Ovary (tissue), 9 donors: Measurements from ENCODE around the gene TMED5. TPM values are rescaled to one million over a fixed set of nuclear protein-coding genes. Genes with fewer than 3 reads are reported as not detected.
"Not testable (repeated sequence)": the region's sequence is repeated elsewhere in the genome, so short reads cannot be mapped to it uniquely, and the experiment has no call there.

Source experiments
- DNase-seq, 5 donors: peaks; one replicate each; pipeline ENCODE4 v3.0.0-alpha.2; 2019 to 2020
- H3K27ac ChIP-seq, 2 donors: fragments of 200-600 bp; one replicate each; pipeline versions ENCODE4 v1.5.1 to v1.8.0; 2019 to 2022
- H3K27me3 ChIP-seq: fragments of 200-600 bp; one replicate; pipeline ENCODE4 v1.8.0; 2022
- H3K36me3 ChIP-seq: fragments of 200-600 bp; sonication (generic); one replicate; pipeline ENCODE4 v1.5.1; 2019
- H3K4me1 ChIP-seq: one replicate; pipeline ENCODE4 v1.8.1; 2013; ENCODE audit warnings: mild to moderate bottlenecking, moderate library complexity; ENCODE audit not compliant: insufficient read depth
- H3K4me3 ChIP-seq: fragments of 200-600 bp; sonication (generic); one replicate; pipeline ENCODE4 v1.5.1; 2017
- H3K9me3 ChIP-seq, 2 donors: fragments of 200-600 bp in 1 of 2; sonication (generic) in 1 of 2; one replicate each; pipeline versions ENCODE4 v1.5.1 to v1.8.1; 2013 to 2019; ENCODE audit warnings: mild to moderate bottlenecking in 1 of 2, moderate library complexity in 1 of 2
- CTCF ChIP-seq, 3 donors: fragments of 450-650 bp in 2 of 3; fragments of 200-600 bp in 1 of 3; IDR thresholded peaks; one replicate each; pipeline versions ENCODE4 v1.5.1 to v1.8.0; 2016 to 2022; ENCODE audit warnings: antibody characterized with exemption in 3 of 3, mild to moderate bottlenecking in 1 of 3
- EP300 ChIP-seq: sonication (generic); formaldehyde crosslinking; IDR thresholded peaks from one replicate; pipeline ENCODE4 v1.6.1; 2017; ENCODE audit warnings: antibody characterized with exemption
- POLR2A ChIP-seq: fragments of 450-650 bp; IDR thresholded peaks from one replicate; pipeline ENCODE4 v1.6.1; 2017; ENCODE audit warnings: antibody characterized with exemption, mild to moderate bottlenecking, moderate library complexity
- WGBS, 3 donors: extraction: QIAGEN DNeasy Blood & Tissue Kit in 1 of 3; methylation state at CpG; one replicate each; pipeline versions ENCODE4 v1.1.5 to v1.1.7; 2013 to 2017; 5-methylcytosine and 5-hydroxymethylcytosine counted together
- intact Hi-C, 4 donors: fragments of 100-400 bp; cut with DNase I; formaldehyde crosslinking; loops; one replicate each; pipeline versions ENCODE4 v1.11.0 to v1.15.1; 2022 to 2023
- polyA plus RNA-seq, 2 donors: library from polyadenylated mRNA; stranded (reverse); fragments of 200-250 nt in 1 of 2; fragments of 350-450 nt in 1 of 2; fragmentation: Illumina TruSeq in 1 of 2; extraction: RNeasy Lipid Tissue Mini Kit (QIAGEN cat#74804) in 1 of 2; gene quantifications; one replicate each; pipeline ENCODE4 v1.2.3, GENCODE V29; 2013 to 2014
- total RNA-seq, 7 donors: library from RNA; depleted of rRNA in 2 of 7; stranded (reverse); fragments of >200 nt in 2 of 7; fragmentation: NEBNext Ultra II Directional in 3 of 7; extraction: Animal tissue kit (Norgen Biotek cat#: 25700) in 3 of 7; gene quantifications; one replicate each; pipeline versions ENCODE4 v1.1.0 to v1.2.4, GENCODE V29; 2016 to 2023
- donor health status: DM: no; HTN: no; CAD: no; lungs with moderate emphysema.
- donor health status: DM: no; HTN: no; CAD: no.
- donor health status: Bipolar disorder and iron deficiency.
- donor health status: DM: yes; HTN: yes; CAD: no.
- donor health status: DM: no; HTN: no; CAD: no.
- donor health status: DM: yes; HTN: yes; CAD: no.

TMED5 gene
- total and polyA plus RNA-seq, 9 donors, result 15.2 to 51.0 (median 37.1) TPM

GRCh38 chr1:93171549-93172034 is 8.6 kb downstream of the TMED5 start:
- H3K27ac ChIP-seq, result no peak overlapping the region
- no peaks in the 10 kb centered on the region for H3K36me3 ChIP-seq
- intact Hi-C loops, result no loop called here
- 23 to 42% (median 30%) methylated on average over 1 of the region's 1 CpG for WGBS, 3 donors
- H3K27me3 ChIP-seq, result no peaks in the 10 kb centered on the region
- no peak for DNase-seq
- peaks cover 4% of the 10 kb centered on the region for H3K4me1 ChIP-seq
- H3K4me3 ChIP-seq, result no peak overlapping the region
- TF ChIP-seq POLR2A, result no peak
- H3K9me3 ChIP-seq, result no peaks in the 10 kb centered on the region

- intact Hi-C loops, H3K27me3 ChIP-seq, H3K27ac ChIP-seq, DNase-seq, H3K9me3 ChIP-seq, H3K4me3 ChIP-seq, H3K36me3 ChIP-seq, H3K4me1 ChIP-seq: not testable (repeated sequence)
- WGBS, 3 donors, result 96 to 98% (median 97%) methylated on average over 31 to 36 of the region's 36 CpGs
Measured at GRCh38 chr1:93170141-93170678, 10.0 kb downstream of the TMED5 start.

- no peak for TF ChIP-seq EP300
- no peak for TF ChIP-seq POLR2A
- TF ChIP-seq CTCF (IDR thresholded peaks at IDR 0.05), result no peak
- intact Hi-C loops, result no loop called here
- Histone ChIP-seq H3K9me3 (no peaks in the 10 kb centered on the region), H3K27ac (no peak overlapping the region), H3K27me3 (no peaks in the 10 kb centered on the region), H3K4me3 (no peak overlapping the region), H3K4me1 (no peaks in the 10 kb centered on the region), H3K36me3 (no peaks in the 10 kb centered on the region)
- no peak for DNase-seq
Measured at GRCh38 chr1:93167006-93167405, 13.2 kb downstream of the TMED5 start.

- intact Hi-C loops, result not testable (repeated sequence)
- WGBS, 3 donors, result 86 to 100% (median 98%) methylated on average over 1 of the region's 1 CpG
Measured at GRCh38 chr1:93165895-93166294, 14.3 kb downstream of the TMED5 start.

GRCh38 chr1:93164816-93165215 is 15.4 kb downstream of the TMED5 start:
- no peak for DNase-seq
- intact Hi-C loops, result no loop called here
- 91 to 97% (median 94%) methylated on average over 2 of the region's 2 CpGs for WGBS, 3 donors
- TF ChIP-seq POLR2A (no peak), EP300 (no peak)
- H3K4me1 ChIP-seq, result peaks cover 3% of the 10 kb centered on the region
- H3K4me3 ChIP-seq, result no peak overlapping the region
- H3K27me3 ChIP-seq, result no peaks in the 10 kb centered on the region
- H3K9me3 ChIP-seq, result no peaks in the 10 kb centered on the region
- H3K36me3 ChIP-seq, result no peaks in the 10 kb centered on the region
- H3K27ac ChIP-seq, result no peak overlapping the region

More at GRCh38 chr1:93165895-93166294, 14.3 kb downstream of the TMED5 start:
- not testable (repeated sequence) for H3K27me3 ChIP-seq, H3K4me3 ChIP-seq, H3K9me3 ChIP-seq, H3K27ac ChIP-seq, H3K36me3 ChIP-seq, H3K4me1 ChIP-seq, DNase-seq

GRCh38 chr1:93163314-93163713 is 16.9 kb downstream of the TMED5 start:
- intact Hi-C loops, H3K36me3 ChIP-seq: not testable (repeated sequence)

GRCh38 chr1:93159337-93159736 is 20.9 kb downstream of the TMED5 start:
- no peak for DNase-seq
- intact Hi-C loops, result no loop called here
- Histone ChIP-seq H3K27ac (no peak overlapping the region), H3K4me1 (peaks cover 3% of the 10 kb centered on the region), H3K27me3 (no peaks in the 10 kb centered on the region), H3K36me3 (no peaks in the 10 kb centered on the region), H3K9me3 (no peaks in the 10 kb centered on the region), H3K4me3 (no peak overlapping the region)
- TF ChIP-seq EP300 (no peak), CTCF (IDR thresholded peaks at IDR 0.05) (no peak), POLR2A (no peak)
- 84 to 87% (median 84%) methylated on average over 2 of the region's 2 CpGs for WGBS, 3 donors

More at GRCh38 chr1:93163314-93163713, 16.9 kb downstream of the TMED5 start:
- 97 to 98% (median 97%) methylated on average over 8 of the region's 8 CpGs for WGBS, 3 donors
- not testable (repeated sequence) for DNase-seq, H3K4me1 ChIP-seq, H3K27ac ChIP-seq, H3K4me3 ChIP-seq, H3K27me3 ChIP-seq, H3K9me3 ChIP-seq
